GM19193 (cell line): ENCODE measurements around the gene BPIFA2.

ENCODE experiments used
- POLR2A ChIP-seq: IDR thresholded peaks from 4 replicates; pipeline ENCODE4 v1.6.1; 2011; ENCODE audit not compliant: insufficient read depth, insufficient read length; ENCODE audit errors: extremely low read depth

Gene BPIFA2

DNA sequence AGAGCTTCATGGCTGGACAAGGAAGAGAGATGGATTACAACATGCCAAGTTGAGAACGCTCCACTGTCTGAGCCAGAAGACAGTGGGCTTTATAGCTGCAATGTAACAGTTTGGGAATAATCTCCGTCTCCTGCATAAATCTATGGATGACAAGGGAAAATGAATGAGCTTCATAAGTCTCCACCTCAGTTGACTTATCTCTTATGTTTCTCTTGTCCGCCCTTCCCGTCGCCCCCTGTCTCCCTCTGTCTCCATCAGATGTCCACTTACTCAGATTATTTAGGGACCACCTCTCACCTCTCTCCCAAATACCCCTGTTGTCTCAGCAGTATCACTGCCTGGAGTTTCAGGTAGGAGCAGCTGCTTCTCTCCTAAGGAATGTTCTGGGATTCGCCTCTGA is 13.7 kb upstream of the BPIFA2 start:
- no peak for TF ChIP-seq POLR2A

DNA sequence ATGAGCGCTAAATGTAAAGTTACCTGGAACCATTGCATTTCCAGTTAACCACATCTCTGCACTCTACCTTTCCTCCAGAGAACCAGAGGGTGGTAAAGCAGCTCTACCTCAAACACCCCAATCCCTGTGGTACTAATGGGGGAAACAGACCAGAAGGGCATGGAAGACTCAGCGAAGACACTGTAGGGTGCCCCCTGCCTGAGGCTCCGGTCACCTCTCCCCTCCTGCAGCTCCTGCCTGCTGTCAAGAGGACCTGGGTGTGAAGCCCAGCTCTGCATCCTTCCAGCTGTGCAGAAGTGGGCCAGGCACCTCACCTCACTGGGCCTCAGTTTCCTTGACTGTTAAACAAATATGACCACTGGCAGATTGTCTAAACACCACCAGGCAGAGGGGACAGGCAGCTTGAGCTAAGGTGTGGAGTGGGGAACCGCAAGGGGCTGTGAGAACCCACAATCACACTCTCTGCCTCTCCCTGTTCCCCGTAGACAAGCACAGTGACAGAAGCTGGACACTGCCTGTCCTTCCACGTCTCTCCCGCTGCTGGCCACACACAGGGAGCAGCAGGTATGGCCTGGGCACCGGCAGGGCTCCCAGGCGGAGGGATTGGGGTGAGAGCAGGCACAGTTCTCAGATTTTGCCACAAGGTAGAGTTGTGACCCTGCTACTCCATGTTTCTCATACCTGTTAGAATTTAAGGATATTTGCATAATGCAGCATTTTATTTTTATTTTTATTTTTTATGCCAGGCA is 9.1 kb upstream of the BPIFA2 start:
- no peak for TF ChIP-seq POLR2A

DNA sequence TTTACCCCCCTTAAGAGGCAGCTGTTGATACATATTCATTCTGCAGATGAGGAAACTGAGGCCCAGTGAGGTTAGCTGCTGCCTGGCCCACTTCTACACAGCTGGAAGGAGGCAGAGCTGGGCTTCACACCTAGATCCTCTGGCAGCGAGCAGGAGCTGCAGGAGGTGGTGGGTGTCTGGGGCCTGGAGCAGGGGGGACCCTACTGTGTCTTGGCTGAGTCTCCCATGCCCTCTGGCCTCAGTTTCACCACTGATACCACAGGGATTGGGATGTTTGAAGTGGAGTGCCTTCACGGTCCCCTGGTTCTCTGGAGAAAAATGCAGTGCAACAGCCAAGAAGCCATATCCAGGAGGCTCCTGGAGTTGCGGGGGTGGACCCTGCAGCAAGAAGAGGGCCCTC is 8.2 kb upstream of the BPIFA2 start:
- TF ChIP-seq POLR2A, result no peak

DNA sequence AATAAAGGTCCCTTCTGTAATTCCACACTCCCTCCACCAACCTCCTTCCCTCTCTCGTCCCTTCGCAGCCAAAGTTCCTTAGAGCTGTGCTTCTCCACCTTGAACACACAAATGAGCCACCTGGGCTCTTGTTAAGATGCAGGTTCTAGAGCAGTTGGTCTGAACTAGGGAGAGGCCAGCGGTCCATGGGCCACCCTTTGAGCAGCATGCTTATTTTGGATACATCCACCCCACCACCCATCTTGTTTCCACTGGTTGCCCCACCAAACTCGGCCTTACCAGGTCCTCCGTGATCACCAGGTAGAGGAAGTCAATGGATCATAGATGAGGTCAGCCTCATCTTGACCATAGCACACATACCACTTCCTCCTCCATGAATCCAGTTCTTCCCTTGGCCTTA is 7.3 kb upstream of the BPIFA2 start:
- TF ChIP-seq POLR2A, result no peak

DNA sequence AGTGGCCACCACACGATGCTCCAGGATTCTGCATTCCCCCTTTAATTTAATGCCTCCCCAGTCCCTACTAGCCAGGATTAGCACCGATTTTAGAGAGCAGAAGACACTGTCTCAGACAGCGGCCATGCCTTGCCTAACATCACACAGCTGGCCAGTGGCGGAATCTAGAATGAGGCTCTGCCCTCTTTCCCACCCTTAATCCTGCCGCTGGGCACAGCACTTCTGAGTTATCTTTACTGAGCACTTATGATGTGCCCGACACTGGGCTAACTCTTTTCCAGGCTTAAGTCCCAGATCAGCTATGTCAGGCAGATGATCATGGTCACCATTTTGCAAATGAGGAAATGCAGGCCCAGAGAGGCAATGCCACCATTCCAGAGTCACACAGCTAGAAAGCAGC is 5.6 kb upstream of the BPIFA2 start:
- TF ChIP-seq POLR2A, result no peak

DNA sequence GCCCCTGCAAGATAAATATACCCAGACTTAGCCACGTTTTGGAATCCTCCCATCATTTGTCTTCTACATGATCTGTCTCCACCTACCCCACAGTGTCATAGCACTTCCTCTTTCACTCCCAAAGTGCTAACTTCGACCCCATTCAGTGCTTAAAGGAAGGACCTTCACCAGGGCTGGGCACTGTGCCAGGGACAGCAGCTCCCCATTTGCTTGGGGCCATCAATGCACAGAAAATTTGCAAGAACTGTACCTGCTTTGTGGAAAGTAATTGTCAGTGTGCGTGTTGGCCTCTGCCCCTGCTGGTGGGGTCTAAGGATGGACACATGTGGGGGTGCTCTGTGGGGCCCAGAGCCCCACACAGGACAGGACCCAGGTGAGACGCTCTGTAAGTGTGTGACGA is 5.2 kb upstream of the BPIFA2 start:
- no peak for TF ChIP-seq POLR2A

DNA sequence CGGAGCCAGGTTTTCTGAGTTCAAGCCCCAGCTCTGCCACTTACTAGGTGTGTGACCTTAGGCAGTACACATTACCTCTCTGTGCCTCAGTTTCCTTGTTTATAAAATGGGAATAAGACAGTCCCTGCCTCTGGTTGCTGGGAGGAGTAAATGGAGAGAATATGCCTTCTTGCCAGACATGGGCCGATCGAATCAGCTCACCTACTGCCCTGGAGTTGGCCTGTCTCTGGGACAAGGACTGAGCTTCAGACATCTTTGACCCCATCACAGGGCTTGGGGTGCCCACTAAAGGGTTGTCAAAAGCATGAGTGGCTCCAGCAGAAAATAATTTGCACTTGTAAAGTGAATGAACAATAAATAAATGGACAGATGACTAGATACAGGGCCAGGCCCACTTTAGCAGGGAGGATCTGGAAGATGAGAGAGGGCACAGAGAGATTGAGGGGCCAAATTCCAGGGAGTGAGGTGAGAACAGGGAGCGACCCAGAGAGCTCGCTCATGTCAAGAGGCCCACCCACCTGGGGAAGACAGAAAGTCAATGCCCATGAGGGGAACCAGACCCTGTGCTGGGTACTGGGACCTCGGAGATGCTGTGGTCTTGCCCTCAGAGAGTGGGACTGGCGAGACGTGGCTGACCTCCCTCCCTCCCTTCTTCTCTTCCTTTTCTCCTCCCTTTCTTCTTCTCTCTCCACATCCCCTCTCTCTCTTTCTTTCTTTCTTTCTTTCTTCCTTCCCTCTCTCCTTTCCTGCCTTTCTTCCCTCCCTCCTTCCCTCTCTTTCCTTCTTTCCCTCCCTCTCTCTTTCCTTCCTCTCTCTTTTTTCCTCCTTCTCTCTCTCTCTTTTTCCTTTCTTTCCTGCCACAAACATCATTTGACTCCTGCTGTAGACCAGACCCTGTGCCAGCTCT is 3.9 kb upstream of the BPIFA2 start:
- no peak for TF ChIP-seq POLR2A

DNA sequence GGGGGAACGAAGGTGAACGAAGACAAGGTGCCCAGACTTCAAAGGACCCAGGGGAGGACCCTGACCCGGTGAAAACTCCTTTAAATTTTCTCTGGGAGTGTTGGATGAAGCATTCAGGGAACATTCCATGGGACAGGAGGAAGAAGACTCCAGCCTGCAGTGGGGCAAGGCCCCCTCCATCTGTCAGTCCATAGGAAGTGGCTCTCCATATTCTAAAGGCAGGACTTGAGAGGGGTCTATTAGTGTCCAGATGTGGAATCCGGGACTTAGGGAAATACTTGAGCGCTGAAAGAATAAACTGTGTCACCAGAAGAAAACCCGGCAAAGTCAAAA is 3.2 kb upstream of the BPIFA2 start:
- TF ChIP-seq POLR2A, result no peak

DNA sequence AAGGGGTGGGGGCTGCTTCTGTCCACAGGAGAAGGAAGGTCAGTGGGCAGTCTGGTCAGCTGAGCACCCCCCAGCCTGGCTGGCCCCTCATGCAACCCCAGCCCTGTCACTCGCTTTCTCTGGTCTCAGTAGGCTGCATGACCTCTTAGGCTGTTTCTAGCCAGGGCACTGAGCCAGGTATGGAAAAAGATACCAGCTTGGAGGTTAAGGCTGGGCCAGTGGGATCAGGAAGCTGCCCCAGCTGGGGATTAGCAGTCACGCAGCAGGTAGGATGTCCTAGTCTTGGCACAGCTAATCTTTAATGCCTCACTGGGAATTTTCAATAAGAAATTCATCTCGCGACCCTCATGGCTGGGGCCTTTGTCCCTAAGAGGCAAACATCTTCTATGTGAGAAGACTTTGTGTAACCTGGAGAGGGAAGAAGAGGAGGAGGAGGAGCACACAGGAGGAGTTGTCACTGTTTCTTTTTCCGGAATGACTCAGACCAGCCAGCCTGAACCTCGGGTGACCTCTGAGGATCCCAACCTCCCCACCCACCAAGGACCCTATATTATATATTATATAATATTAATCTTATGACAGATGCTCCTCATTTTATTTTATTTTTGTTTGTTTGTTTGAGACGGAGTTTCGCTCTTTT is 2.4 kb upstream of the BPIFA2 start:
- no peak for TF ChIP-seq POLR2A

DNA sequence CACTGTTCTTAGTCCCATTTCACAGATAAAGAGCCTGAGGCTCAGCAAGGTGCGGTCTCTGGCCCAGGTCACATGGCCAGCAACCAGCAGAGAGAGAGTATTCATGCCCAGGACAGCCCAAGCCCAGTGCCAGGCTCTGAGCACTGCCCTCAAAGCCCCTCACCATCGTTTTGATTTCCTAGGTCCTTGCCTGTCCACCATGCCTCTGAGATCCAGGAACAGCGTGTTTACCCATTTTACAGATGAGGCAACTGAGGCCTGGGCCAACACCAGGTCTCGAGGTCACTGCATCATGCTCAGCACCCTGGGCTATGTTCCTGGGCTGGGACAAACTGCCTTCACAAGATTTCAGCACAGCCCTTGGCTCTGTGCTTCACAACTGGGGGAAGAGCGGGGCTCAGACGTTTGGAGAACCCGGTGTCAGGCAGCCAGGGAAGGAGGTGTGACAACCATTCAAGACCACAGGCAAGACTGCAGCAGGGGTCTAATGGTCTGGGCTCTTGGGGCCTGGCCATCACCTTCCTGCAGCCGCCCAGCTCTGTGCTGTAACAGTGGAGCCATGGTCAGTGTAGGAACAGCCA is 1.3 kb upstream of the BPIFA2 start:
- TF ChIP-seq POLR2A, result no peak

DNA sequence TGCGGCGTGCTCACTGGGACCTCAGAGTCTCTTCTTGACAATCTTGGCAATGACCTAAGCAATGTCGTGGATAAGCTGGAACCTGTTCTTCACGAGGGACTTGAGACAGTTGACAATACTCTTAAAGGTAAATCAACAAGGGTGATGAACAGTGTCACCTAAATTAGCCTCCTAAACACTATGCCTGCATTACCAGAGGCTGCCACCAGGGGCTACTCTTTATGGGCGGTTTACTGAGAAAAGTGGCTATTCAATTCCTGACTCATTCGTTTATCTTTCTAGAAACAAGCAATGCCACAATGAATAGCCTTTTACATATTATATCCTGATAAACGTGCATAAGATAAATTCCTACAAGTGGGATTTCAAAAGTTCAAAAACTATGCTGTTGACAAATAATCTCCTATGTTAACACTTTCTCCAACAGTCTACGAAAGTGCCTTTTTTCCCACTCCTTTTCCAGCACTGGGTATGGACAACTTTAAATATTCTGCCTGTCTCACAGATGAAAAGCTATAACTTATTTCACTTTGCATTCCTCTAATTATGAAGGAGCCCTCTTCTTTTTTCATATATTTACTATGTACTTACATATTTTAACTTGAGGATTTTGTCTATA is 1.3 kb downstream of the BPIFA2 start:
- TF ChIP-seq POLR2A, result no peak

DNA sequence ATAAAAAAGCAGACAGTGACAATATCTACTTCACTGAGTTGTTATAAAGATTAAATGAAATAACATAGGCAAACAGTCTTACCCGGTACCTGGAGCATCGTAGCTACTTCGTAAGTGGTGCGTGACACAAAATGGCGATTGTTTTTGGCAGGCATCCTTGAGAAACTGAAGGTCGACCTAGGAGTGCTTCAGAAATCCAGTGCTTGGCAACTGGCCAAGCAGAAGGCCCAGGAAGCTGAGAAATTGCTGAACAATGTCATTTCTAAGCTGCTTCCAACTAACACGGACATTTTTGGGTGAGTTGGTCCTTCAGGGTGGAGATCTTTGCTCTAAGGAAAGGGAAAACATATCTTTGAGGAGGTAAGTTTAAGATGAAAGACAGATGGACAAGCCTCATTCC is 4.8 kb downstream of the BPIFA2 start:
- no peak for TF ChIP-seq POLR2A

DNA sequence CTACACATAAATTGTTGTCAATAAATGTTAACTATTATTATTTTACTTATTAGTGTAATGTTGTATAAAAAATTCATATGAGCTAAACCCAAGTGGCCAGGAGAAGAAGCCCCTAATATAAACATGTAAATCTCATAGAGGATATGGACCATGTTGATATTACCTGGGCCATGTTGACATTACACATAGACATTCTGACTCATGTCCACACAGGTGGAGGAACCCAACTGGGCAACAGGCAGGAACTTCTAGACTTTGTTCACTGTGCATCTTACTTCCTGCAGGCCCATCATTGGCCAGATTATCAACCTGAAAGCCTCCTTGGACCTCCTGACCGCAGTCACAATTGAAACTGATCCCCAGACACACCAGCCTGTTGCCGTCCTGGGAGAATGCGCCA is 7.2 kb downstream of the BPIFA2 start:
- no peak for TF ChIP-seq POLR2A

DNA sequence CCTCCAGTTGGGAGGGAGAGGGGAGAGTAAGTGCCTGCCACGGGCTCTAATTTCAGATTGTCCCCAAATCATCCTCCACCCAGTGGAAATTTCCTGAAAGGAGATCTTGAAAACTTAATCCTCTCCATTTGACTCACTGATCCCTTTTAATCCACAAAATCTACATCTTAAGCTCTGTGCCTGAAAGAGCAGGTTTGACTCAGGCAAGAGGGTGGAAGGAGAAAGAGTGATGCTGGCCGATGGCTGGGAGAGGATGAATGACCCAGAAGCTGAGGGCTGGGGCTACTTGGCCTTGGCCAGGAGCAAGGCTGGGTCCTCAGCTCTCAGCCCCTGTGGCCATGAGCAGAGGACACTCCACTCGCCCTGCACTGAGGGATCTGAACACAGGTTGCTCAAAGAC is 8.1 kb downstream of the BPIFA2 start:
- no peak for TF ChIP-seq POLR2A

DNA sequence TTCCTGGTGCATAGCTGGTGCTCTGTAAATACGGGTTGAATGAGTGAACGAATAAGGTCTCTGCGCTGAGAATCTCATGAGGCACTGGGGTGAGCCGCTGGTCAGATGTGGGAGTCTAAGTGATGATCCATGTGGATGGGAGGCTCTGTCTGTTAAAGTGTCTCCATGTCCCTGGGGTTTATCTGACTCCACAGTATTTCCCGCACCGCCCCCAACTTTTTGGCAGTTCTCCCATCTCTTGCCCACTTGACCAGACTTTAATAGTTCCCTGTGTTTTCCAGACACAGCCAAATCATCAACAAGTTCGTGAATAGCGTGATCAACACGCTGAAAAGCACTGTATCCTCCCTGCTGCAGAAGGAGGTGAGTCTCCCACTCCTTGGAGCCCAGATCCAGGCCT is 9.9 kb downstream of the BPIFA2 start:
- TF ChIP-seq POLR2A, result no peak

DNA sequence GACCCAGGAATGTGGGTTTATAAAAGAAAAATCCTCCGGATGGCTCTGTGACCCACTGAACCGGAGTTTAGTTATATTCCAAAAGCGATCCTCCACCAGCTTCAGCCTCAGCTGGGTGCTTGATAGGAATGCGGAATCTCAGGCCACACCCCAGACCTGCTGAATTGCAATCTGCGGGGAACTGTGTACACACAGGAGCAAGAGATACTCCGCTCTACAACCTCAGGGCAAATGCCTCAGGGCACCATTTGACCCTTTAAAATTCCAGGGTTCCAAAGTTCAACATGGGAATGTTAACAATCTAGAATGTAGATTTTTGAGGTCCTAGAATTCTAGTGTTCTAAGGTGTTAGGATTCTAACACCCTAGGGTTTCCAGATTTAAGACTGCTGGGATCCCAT is 10.8 kb downstream of the BPIFA2 start:
- no peak for TF ChIP-seq POLR2A

DNA sequence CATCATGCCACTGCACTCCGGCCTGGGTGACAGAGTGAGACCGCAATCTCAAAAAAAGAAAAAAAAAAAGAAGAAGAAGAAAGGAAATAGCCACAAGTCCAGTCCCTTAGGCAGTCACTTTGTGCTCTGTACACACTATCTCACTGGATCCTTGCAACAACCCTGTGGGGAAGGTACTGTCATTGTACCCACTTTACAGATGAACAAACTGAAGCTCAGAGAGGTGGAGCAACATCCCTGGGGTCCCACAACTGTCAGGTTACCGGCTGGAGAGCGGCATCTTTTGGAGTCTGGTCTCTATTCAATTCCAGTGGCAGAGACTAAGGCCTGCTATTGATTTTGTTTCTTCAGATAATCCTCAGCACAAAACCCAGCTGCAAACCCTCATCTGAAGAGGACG is 12.2 kb downstream of the BPIFA2 start:
- TF ChIP-seq POLR2A, result no peak
